Type B pancreatic cell (in vitro differentiated cells): ENCODE results near the gene GCC1. TPM values are rescaled to one million over a fixed set of nuclear protein-coding genes. Genes with fewer than 3 reads are reported as not detected.
"Not testable (repeated sequence)": the region's sequence is repeated elsewhere in the genome, so short reads cannot be mapped to it uniquely, and the experiment has no call there.

Source experiments
- DNase-seq: peaks from one replicate; pipeline ENCODE4 v3.0.0; 2021; ENCODE audit warnings: mixed read lengths; ENCODE audit not compliant: unreplicated experiment; ENCODE audit errors: extremely low spot score
- H3K27ac Mint-ChIP-seq: 2 replicates; pipeline ENCODE4 v1.8.0; 2021; ENCODE audit warnings: mild to moderate bottlenecking, mixed read lengths
- H3K27me3 Mint-ChIP-seq: 2 replicates; pipeline ENCODE4 v1.8.0; 2021; ENCODE audit warnings: mixed read lengths
- H3K36me3 Mint-ChIP-seq: 2 replicates; pipeline ENCODE4 v1.8.0; 2021; ENCODE audit warnings: mixed read lengths
- H3K4me1 Mint-ChIP-seq: one replicate; pipeline ENCODE4 v1.8.0; 2021; ENCODE audit warnings: mixed read lengths; ENCODE audit not compliant: unreplicated experiment
- H3K4me3 Mint-ChIP-seq: 2 replicates; pipeline ENCODE4 v1.8.0; 2021; ENCODE audit warnings: mild to moderate bottlenecking, mixed read lengths
- H3K9me3 Mint-ChIP-seq: 2 replicates; pipeline ENCODE4 v1.8.0; 2021; ENCODE audit warnings: mixed read lengths
- total RNA-seq: library from RNA; stranded (reverse); gene quantifications from 2 replicates; pipeline ENCODE4 v1.2.1, GENCODE V29; 2021; ENCODE audit warnings: low replicate concordance
- TF ChIP-seq, protein P1 (sequence below): fragments of 200-600 bp; sonication (generic); conservative IDR thresholded peaks from 2 replicates; pipeline ENCODE4 v1.5.0; 2021; ENCODE audit warnings: antibody characterized with exemption, mild to moderate bottlenecking

The GCC1 gene
- total RNA-seq, 1 donor from 2014 or later = 15.6 TPM

DNA sequence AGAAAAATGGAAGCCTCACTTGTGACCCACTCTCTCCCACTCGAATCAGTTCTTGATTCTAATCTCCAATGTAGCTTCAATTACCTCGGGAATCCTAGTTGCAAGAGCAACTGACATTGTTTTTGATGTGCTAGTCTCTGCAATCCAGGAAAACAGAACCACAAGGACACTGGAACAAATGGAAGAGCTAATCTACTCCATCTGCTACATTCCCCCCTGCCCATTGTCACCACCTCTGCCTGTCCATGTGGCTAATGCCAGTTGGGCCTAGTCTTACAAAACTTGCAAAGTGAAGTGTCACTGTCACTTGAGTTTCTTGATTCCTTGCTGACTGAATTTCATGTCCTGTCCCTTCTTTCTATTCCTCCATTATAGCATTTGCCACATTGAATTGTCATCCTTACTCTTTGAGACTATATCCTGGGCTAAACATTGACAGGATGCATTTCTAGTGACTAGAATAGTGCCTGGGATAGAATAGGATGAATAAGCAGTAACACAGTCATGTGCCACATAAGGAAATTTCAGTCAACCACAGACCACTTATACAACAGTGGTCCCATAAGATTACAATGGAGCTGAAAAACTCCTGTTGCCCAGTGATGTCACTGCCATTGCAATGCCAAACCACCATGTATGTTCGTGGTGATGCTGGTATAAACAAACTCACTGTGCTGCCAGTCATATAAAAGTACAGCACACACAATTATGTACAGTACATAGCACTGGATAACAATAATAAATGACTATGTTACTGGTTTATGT lies 13.5 kb downstream of the GCC1 start:
- no peak overlapping the region for H3K4me3 Mint-ChIP-seq
- no peak overlapping the region for H3K27ac Mint-ChIP-seq
- no peaks in the 10 kb centered on the region for H3K9me3 Mint-ChIP-seq
- H3K27me3 Mint-ChIP-seq = no peaks in the 10 kb centered on the region
- H3K4me1 Mint-ChIP-seq = no peaks in the 10 kb centered on the region
- no peak for DNase-seq
- H3K36me3 Mint-ChIP-seq = peaks cover 4% of the 10 kb centered on the region
- TF ChIP-seq, protein P1, sequence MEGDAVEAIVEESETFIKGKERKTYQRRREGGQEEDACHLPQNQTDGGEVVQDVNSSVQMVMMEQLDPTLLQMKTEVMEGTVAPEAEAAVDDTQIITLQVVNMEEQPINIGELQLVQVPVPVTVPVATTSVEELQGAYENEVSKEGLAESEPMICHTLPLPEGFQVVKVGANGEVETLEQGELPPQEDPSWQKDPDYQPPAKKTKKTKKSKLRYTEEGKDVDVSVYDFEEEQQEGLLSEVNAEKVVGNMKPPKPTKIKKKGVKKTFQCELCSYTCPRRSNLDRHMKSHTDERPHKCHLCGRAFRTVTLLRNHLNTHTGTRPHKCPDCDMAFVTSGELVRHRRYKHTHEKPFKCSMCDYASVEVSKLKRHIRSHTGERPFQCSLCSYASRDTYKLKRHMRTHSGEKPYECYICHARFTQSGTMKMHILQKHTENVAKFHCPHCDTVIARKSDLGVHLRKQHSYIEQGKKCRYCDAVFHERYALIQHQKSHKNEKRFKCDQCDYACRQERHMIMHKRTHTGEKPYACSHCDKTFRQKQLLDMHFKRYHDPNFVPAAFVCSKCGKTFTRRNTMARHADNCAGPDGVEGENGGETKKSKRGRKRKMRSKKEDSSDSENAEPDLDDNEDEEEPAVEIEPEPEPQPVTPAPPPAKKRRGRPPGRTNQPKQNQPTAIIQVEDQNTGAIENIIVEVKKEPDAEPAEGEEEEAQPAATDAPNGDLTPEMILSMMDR = no peak

DNA sequence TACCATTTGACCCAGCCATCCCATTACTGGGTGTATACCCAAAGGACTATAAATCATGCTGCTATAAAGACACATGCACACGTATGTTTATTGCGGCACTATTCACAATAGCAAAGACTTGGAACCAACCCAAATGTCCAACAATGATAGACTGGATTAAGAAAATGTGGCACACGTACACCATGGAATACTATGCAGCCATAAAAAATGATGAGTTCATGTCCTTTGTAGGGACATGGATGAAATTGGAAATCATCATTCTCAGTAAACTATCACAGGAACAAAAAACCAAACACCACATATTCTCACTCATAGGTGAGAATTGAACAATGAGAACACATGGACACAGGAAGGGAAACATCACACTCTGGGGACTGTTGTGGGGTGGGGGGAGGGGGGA lies 17.4 kb downstream of the GCC1 start:
- DNase-seq, H3K27me3 Mint-ChIP-seq, H3K4me1 Mint-ChIP-seq, H3K9me3 Mint-ChIP-seq, H3K27ac Mint-ChIP-seq, H3K36me3 Mint-ChIP-seq, H3K4me3 Mint-ChIP-seq: not testable (repeated sequence)

DNA sequence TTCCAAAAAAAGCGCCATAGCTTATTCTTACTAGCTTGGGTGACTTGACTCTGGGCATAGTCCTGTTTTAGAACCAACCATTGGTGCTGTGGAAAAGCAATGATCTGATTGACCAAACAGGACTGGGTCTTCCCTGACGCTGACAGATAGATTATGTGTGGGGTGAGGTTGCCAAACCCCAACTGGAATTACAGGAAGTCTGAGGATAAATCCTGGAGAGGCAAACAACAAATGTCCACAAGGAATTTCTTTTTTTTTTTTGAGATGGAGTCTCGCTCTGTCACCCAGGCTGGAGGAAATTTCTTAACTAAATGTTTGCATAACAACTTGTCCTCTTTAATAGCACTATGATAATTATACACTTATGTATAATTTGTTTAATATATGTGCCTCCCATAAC lies 19.2 kb downstream of the GCC1 start:
- TF ChIP-seq, protein P1 = no peak
- no peak for DNase-seq
- no peak overlapping the region for H3K4me3 Mint-ChIP-seq
- H3K9me3 Mint-ChIP-seq = peaks cover 4% of the 10 kb centered on the region
- no peaks in the 10 kb centered on the region for H3K27me3 Mint-ChIP-seq
- no peaks in the 10 kb centered on the region for H3K4me1 Mint-ChIP-seq
- no peak overlapping the region for H3K27ac Mint-ChIP-seq
- H3K36me3 Mint-ChIP-seq = no peaks in the 10 kb centered on the region

DNA sequence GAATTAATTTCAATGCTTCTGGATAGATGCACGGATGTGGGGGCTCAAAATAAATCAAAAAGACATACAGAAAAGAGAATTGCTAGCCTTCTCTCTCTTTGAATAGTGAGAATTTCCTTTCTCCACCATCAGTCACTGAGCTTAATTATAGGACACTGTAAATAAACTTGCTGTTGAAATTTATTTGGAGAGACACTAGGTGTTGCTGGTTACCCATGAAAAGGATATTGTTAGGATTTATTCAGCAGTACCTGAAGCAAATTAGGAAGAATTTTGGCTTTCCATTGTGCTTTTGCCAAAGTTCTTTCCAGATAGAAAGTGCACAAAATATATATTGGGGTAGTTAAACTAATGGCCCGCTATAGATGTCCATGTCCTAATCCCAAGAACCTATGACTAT lies 27.6 kb downstream of the GCC1 start:
- no peaks in the 10 kb centered on the region for H3K9me3 Mint-ChIP-seq
- no peak overlapping the region for H3K4me3 Mint-ChIP-seq
- no peaks in the 10 kb centered on the region for H3K4me1 Mint-ChIP-seq

DNA sequence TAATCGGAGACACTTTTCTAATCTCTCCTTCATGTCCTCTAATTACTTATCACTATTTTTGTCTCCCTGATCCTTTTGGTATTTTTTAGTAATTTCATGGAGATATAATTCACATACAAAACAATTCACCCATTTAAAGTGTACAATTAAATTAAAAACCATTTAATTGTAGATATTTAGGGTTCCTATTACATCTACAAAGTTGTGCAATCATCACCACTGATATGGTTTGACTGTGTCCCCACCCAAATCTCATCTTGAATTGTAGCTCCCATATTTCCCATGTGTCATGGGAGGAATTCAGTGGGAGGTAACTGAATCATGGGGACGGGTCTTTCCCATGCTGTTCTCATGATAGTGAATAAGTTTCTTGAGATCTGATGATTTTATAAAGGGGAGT lies 29.0 kb downstream of the GCC1 start:
- Mint-ChIP-seq H3K4me1 (no peaks in the 10 kb centered on the region), H3K9me3 (no peaks in the 10 kb centered on the region), H3K27me3 (peaks cover 8% of the 10 kb centered on the region), H3K36me3 (no peaks in the 10 kb centered on the region), H3K4me3 (no peak overlapping the region), H3K27ac (no peak overlapping the region)
- TF ChIP-seq, protein P1 = no peak
- DNase-seq = no peak

More for the DNA sequence above, 27.6 kb downstream of the GCC1 start:
- Mint-ChIP-seq H3K27me3 (peaks cover 8% of the 10 kb centered on the region), H3K27ac (no peak overlapping the region), H3K36me3 (no peaks in the 10 kb centered on the region)
- no peak for DNase-seq
- TF ChIP-seq, protein P1 = no peak

DNA sequence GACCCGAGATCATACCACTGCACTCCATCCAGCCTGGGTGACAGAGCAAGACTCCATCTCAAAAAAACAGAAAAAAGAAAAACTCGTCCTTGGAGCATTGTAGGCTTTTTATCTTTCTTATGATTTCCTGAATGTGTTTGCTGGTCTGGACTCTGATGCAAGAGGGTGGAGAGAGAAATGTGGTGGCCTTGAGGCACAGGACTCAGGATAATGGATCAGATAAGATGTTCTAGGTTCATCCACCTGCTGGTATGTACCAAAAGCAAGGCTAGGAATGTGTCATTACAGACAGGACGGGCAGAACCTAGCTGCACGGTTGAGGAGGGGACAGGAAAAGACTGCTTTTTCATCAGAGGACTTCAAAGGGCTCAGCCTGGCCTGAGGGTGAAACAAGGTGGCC lies 33.5 kb downstream of the GCC1 start:
- peaks cover 7% of the 10 kb centered on the region for H3K27me3 Mint-ChIP-seq
- no peaks in the 10 kb centered on the region for H3K36me3 Mint-ChIP-seq
- H3K4me1 Mint-ChIP-seq = no peaks in the 10 kb centered on the region
- H3K27ac Mint-ChIP-seq = no peak overlapping the region
- no peak for DNase-seq
- TF ChIP-seq, protein P1 = no peak
- no peak overlapping the region for H3K4me3 Mint-ChIP-seq
- peaks cover 2% of the 10 kb centered on the region for H3K9me3 Mint-ChIP-seq
